GM21360 (cell line): Measurements from ENCODE around the gene CLBA1.

Experiments used
- ATAC-seq: cut with Tn5 transposase; IDR thresholded peaks from one replicate; pipeline ENCODE4 v1.9.1; 2021; ENCODE audit warnings: mild to moderate bottlenecking, moderate library complexity; ENCODE audit not compliant: unreplicated experiment

CLBA1 gene

DNA sequence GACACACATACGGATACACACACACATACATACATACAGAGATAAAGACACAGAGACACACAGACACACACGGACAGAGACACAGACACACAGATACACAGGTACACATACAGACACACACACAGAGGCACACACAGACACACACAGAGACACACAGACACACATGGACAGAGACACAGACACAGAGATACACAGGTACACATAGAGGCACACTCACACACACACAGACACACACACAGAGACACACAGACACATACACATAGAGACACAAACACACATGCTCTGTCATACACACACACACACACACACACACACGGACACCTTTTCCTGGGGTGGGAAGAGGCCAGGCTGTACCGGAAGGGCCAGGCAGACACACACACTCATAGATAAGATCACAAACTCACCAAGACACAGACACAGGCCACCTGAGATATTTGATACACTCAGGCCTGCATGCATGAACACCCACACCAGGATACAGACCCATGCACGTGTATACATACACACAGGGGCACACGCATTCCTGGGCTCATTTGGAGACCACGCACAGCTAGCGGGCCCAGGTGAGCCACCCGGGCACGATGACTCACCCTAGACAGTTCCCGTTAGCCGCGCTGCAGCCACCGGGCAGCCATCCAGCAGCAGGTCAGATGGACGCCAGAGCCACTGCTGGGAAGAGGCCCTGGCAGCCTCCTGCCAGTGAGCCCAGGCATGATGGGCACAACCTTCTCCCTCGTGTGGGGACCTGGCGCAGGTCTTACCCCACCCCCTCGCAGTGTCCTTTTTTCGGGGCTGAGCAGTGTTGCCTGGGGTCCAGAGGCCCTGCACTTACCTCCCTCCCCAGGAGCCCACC is 5.6 kb upstream of the CLBA1 start:
- ATAC-seq = no peak

DNA sequence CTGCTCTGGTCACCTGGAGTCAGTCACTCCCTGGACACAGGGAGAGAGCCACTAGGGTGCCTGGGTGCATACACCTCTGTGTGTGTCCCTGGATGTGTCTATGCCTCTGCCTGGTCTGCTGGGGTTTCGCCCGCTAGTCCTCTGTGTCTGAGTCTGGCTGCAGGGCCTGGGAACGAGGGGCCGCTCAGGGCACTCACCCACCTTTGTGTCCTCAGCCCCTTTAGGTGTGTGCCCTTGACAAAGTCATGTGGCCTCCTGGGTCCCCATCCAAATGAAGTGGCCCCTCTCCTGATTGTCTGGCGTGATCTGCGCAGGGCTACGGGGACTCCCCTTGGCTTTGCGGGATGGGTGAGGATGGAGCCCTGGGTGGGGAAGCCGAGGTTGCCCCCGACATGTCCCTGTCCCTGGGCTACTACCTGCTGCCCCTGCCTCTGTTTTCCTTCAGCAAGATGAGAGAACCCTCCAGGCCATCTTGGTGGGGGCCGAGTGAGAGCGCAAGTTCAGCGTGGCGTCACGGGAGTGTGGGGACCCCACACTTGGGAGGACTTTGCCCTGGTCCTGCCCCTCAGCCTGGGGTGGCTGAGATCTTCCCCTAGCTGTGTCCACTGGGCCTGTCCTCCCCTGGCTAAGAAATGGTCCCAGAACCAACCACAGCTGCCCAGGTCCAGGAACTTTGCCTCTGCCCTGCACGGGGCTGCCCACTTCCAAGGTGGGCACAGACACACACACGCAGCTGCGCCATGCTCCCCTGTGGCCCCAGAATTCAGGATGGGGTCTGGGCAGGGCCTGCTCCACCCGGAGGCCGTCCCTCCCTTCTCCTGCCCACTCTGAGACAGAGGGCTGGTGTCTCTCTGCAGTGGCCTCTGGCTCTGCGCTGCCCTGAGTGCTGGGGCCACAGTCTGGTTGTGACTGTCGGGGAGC is 4.7 kb upstream of the CLBA1 start:
- ATAC-seq = no peak

DNA sequence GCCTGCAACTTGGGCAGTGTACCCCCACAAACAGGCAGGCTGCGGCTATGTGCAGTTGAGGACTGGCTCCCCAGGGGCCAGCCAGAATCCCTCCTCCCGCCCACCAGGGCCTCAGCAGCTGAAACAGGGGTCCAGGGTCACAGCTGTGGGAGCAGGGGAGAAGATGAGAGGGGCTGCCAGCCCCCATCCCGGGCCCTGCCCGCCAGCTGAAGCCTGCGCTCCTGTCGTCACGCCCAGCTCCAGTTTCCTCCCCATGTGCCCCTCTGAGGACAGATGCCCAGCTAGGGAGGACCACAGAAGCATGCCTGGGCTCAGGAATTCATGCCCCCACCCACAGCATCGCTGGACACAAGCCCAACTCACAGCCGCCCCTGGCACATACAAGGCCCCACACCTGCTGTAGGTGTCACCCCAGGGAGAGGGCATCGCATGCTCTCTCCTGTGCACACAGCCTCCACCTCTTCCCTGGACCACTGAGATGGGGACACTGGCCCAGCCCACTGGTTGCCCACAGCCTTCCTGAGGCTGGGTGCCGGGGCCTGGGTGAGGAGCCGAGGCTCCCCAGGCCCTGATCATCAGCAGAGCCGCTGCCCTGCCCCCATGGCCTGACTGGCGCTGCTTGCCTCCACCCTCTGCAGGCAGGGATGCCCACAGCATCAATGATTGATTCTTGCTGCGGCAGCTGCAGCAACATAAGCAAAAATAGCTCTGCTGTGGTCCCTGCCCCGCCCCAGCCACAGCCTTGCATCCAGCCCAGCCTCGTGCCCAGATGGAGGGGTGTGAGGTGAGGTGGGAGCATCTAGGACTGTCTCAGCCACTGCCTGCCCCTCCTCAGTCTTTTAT is 3.7 kb upstream of the CLBA1 start:
- ATAC-seq = no peak

DNA sequence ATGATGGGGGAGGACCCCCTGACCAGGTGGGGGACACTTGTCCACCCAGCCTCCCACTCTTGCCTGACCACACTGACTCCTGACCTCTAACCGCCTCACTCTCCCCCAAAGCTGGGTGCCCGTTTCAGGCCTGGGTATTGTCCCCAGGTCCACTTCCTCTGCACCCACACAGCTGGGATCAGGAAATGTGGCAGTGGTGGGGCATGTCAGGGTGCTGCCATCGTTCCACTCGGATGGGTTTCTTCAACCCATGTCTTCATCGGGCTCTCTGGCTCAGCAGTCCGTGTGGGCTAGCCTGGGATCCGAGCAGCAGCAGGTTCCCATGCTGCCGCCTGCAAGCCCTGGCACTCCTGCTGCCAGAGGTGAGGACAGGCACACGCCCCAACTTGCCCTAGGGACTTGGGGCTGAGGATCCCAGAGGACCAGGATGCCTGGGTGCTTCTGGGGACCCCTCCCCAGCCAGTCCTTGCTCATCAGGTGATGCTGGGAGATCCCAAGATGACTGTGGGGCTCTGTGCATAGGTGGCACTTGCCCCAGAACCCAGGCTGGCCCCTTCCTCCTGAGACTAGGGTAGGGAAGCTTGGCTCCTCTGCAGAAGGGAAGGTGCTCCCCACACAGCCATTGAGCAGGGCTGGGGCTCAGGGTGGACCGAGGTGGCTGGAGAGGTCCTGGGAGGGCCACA is 2.9 kb upstream of the CLBA1 start:
- ATAC-seq = no peak

DNA sequence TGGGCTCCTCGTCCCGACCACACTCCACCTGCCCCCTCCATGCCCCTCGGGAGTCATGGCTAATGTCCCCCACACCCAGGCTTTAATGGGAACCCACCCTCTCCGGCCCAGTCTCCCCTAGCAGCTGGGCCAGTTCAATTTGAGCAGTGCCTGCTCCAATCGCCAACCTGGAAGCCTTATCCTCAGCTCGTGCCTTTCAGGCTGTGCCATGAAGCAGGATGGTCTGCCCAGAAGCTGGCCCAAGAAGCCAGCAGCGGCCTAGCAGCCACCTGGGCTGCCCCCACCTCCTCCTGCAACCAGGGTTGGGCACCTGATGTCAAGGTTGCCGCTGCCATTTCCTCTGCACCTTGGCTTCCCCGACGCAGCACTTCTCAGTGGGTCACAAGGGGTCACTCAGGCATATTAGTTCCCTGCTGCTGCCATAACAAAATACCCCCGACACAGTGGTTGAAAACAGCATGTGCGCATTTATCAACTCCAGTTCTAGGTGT is 2.3 kb upstream of the CLBA1 start:
- no peak for ATAC-seq

DNA sequence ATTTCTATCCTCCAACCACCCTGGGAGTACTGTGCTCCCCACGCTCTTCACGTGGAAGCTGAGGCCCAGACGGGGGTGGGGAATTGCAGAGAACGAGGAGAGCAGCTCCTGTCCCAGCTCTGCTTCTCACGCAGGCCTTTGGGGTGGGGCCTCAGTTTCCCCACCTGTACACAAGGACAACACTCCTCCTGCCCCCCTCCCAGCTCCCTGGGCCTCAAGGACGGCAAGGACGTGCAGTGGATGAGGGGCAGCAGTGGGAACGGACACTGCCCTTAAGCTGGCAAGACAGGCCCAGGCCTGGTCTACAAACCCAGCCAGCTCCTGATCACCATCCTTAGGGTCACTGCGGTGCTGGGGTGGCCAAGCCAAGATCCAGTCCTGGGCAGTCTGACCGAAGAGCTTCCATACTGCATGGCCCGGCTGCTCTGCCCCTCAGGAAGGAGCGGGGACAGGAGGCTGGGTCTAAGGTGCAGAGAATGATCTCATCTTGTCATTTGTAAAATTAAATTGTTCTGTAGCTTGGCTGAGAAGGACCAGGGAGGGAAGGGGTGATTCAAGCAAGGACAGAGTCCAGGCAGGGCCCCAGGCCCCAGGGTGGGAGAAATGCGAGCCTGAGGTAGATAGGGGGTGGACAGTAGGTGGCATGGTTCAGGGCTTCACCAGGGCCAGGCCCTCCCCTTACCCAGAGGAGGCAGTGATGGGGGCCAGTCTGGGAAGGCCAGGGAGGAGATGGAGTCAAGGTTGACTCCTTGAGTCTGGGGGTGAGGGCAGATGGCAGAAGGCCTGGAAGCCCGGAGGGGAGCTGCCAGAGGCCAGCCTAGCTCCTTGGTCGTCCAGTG is 1.3 kb upstream of the CLBA1 start:
- ATAC-seq = no peak

DNA sequence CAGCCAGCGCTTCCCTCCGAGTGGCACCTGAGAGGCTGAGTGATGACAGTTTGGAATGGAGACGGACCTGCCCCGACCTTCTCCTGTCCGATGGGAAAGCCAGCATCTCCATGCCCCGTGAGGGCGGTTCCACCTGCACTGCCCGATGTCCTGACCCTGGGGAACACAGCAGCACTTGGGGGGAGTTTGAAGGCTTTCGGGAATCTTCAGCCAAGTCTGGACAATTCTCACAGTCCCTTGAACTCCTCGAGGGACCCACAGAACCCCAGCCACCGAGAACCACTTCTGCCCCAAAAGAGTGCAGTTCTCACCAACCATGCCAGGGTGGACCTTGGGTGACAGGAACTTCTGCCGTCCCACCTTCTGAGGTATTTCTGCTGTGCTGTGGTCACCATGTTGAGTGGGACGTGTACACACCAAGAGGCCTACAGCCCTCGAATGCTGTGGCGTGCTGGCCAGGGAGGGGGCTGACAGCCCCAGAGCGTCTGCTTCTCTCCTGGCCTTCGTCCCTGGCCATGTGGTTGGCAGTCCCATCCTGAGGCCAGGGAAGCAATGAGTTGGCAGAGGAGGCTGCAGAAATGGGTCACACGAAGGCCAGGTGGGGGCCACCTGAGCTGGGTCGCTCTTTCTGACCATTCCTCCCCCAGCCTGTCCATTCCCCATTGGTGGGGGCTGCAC is 1.0 kb downstream of the CLBA1 start:
- no peak for ATAC-seq

DNA sequence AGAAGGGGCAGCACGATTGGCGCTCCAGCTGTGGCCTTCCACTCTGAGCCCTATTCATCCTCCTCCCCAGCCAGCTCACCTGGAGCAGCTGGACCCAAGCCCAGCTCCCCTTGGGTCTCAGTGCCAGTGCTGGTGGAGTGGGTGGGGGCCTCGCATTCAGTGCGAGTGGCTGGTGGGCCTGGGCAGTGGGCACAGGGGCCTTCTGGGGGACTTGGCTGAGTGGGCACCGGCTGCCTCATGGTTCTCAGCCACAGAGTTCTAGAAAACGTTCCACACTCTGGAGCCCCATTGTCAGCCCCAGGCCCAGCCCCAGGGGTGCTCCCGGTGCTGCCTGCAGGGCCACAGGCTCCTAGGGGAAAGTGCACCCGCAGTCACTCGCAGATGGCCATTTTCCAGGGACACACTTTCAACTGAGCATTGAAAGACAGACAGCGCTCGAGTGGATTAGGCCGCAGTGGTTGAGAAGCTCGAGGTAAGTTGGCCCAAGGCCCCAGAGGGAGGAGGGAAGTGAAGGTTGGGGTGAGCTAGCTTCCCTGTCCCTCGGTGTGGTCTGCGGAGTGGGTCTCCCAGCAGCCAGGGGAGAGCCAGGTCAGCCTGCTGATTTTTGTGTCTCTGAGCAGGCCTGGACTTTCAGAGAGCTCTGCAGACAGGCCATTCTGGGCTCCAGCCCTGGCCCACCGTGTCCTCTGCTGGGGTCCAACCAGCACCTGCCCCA is 3.8 kb downstream of the CLBA1 start:
- ATAC-seq = no peak

DNA sequence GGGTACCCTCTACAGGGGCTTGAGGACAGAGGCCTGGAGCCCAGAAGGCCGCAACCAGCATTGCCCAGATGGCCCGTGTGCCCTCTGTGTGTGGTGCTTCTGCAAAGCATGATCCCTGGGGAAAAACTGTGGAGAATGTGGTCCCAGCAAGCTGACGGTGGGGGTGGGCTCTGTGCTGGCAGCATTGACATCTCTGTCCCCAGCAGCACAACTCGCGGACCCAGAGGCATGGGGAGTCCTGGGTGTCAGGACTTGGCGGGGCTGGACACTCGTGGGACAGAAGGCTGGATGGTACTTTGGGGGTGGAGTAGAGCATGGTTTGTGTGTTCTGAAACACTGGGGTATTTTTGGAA is 4.3 kb downstream of the CLBA1 start:
- no peak for ATAC-seq

DNA sequence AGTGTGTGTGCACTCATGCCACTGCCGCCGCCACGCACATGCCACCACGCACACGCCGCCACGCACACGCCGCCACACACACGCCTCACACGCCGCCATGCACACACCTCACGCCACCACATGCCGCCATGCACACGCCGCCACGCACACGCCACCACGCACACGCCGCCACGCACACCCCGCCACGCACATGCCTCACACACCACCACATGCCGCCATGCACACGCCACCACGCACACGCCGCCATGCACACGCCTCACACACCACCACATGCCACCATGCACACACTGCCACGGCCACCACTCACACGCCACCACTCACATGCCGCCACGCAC is 6.3 kb downstream of the CLBA1 start:
- no peak for ATAC-seq

DNA sequence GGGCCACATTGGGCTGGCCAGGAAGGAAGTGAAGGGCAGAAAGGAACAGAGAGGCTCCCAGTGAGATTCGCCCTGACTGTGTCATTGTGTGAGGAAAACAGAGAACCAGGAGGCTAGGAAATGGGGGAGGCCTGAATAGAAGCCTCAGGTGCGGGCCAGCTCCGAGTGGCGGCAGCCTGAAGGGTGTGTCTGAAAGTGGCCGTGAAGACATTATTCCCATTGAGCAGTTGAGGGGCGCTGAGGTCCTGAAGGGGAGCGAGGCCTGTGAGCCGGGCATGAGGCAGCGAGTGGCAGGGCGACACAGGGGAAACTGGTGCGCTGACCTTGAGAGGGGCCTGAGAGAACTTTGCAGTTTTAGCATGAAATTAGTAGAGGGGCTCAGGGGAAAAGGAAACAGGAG is 6.9 kb downstream of the CLBA1 start:
- no peak for ATAC-seq

DNA sequence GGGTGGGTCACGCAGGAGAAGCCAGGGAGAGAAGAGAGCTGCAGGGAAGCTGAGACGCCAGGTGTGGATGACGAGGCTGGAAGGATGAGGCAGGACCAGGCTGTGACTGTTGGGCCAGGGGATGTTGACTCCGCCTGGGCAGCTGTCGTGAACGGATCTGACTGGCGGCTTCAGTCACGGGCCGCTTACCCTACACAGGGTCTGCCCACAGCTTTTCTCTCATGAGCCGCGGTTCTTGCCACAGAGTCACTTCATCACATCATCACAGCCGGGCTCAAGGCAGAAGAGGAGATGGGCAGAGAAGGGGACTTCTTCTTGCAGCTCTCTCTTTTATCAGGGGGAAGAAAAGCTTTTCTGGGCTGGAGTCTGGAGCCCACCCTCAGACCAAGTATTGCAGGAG is 7.7 kb downstream of the CLBA1 start:
- no peak for ATAC-seq

DNA sequence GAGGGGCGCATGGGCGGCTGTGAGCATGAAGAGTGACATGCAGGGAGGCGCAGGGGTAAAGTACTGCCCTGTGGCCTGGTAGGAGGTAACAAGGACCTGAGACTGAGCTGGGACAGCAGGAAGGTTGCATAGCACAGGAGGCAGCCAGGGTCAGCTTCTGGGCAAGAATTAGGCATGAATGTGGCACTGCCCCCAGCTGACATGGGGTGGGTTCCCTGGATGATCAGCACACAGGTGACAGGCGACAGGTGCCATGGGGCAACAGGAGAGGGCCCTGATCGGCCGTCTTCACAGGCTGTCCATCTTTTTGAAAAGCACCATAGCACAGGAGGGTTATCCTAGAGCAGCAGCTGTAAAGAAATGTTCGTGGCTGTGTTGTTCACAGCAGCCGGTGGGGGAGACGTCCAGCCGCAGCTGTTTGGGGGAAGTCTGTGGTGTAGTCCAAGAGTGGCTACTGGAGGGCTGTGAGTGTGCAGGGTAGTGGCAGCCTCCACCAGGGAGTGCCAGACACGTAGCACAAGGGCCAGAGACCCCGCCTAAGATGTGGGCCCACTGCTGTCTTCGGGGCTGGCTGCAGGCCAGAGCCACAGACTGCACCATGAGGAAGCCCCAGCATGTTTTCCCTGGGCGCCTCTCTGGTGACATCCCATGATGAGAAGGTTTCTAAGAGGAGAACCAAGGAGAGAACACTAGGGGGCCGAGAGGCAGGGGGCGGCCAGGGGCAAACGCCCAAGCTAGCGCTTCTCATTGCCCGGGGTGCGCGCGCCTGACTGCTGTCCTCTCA is 8.4 kb downstream of the CLBA1 start:
- no peak for ATAC-seq

DNA sequence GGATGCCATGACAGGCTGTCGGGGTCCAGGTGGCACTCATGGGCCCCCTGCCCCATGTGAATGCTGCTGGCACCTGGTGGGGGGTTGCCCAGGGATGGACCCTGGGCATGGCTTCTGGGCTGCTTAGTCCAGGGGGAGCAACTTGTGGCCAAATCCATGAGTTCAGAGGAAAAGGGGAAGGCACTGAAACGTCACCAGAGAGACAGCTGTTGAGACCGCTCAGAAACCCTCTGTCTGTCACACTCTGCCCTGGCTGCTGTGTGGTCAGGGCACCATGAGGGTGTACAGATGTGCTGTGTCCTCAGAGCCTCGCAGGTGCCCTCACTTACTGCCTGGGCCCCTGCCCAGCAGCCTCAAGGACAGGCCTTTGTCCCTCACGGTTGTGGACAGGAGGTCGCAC is 9.4 kb downstream of the CLBA1 start:
- no peak for ATAC-seq

DNA sequence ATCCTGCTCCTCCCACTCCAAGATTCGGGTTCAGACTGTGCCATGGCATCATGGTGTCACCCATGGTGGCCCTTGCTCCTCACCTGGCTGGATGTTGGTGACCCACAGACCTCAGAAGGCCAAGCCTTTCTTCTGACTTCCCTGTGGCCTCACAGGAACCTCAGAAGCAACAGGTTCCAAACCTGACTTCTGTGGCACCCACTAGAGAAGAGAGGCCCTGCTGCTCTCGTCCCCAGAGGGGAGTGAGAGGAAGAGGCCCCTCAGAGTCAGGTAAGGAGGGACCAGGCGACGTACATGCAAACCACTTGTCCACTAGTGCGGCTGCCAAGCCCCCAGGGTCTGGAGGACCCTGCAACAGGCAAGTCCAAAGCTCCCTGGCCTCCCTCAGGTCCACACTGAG is 10.4 kb downstream of the CLBA1 start:
- ATAC-seq = no peak

DNA sequence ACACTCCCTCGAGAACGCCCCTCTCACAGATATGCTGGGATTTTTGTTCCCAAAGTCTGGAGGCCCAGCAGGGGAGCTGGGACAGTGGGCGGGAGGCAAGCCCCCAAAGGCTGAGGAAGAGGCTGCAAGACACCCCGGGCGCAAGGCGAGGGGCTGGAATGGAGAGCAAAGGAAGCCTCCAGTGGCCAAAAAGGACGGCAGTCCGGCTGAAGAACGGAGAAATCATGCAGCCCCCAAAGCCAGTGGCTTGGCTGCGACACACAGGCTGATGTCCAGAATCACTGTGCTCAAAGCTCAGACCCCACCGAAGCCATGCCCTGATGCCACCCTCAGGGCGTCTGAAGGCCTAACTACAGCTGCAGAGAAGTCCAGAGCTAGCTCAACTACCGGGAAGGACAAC is 10.9 kb downstream of the CLBA1 start:
- no peak for ATAC-seq

DNA sequence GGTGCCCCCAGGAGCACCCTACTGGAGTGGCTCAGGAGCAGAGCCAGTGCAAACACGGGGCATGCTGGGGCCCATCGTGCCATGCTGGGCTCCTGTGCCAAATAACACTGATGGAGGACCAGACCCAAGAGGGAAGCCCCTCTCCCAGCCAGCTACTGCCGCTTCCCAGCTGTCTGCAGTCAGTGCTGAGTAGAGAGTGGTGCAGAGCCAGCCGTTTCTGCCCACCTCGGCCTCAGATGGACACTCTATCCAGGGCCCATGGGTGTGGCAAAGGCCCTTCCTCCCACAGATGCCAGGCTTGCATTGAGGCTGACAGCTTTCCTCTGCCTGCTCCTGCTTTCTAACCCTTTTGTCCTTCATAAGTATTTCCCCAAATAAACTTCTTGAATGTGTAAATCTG is 13.2 kb downstream of the CLBA1 start:
- ATAC-seq = no peak

DNA sequence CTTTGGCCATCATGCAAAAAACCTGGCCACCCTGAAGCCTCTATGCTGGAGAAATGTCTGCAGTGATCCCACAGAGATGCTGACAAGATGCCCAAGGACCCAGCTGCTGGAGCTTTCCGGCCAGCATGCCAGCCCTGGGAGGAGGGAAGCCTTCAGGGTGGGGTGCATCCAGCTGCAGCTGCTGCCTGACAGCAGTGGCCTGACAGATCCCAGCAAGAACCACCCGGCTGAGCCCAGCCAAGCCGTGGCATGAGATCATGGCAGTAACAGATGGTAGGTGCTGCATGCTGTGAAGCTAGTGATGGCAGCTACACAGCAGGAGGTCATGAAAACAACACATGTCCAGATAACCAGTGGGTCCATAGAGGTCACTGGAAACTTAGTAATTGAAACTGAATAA is 13.8 kb downstream of the CLBA1 start:
- ATAC-seq = no peak
